ENCODE results near the gene SLC6A20. TPM values are rescaled to one million over a fixed set of nuclear protein-coding genes. Genes with fewer than 3 reads are reported as not detected.

The SLC6A20 gene
- total RNA-seq, 1 experiment from 2014 or later: 0.89 TPM

- Histone ChIP-seq H3K4me3 (replicated peaks in 1 of 2; ENCODE audit: low read depth in 1 of 2, low read length in 2 of 2) (no peak overlapping the region), H3K27me3 (ENCODE audit: insufficient read depth, low read length) (no peaks in the 10 kb centered on the region), H3K9me3 (ENCODE audit: control insufficient read depth in 1 of 2, insufficient read depth in 1 of 2, low read depth in 1 of 2, low read length in 2 of 2) (no peaks in the 10 kb centered on the region), H3K79me2 (ENCODE audit: insufficient read depth, low read length) (no peaks in the 10 kb centered on the region), H3K9me2 (ENCODE audit: insufficient read depth) (no peaks in the 10 kb centered on the region), H3K9ac (ENCODE audit: low read length) (no peak overlapping the region), H3K4me1 (ENCODE audit: control insufficient read depth in 1 of 2, insufficient read depth in 2 of 2, low read length in 2 of 2) (peaks cover 0 to 4% of the 10 kb centered on the region in 2 experiments; a peak in 1 of 4 replicates), H2AFZ (ENCODE audit: low read depth, low read length, poor library complexity, severe bottlenecking) (no peak overlapping the region), H3K27ac (ENCODE audit: low read depth, low read length) (no peak overlapping the region), H3K4me2 (ENCODE audit: low read length) (no peak overlapping the region), H4K20me1 (ENCODE audit: insufficient read depth) (no peaks in the 10 kb centered on the region), H3K36me3 (ENCODE audit: control insufficient read depth in 1 of 2, insufficient read depth in 2 of 2, low read length in 2 of 2) (no peaks in the 10 kb centered on the region)
- TF ChIP-seq JUND (IDR thresholded peaks at IDR 0.05): no peak
- TF ChIP-seq, protein P1, sequence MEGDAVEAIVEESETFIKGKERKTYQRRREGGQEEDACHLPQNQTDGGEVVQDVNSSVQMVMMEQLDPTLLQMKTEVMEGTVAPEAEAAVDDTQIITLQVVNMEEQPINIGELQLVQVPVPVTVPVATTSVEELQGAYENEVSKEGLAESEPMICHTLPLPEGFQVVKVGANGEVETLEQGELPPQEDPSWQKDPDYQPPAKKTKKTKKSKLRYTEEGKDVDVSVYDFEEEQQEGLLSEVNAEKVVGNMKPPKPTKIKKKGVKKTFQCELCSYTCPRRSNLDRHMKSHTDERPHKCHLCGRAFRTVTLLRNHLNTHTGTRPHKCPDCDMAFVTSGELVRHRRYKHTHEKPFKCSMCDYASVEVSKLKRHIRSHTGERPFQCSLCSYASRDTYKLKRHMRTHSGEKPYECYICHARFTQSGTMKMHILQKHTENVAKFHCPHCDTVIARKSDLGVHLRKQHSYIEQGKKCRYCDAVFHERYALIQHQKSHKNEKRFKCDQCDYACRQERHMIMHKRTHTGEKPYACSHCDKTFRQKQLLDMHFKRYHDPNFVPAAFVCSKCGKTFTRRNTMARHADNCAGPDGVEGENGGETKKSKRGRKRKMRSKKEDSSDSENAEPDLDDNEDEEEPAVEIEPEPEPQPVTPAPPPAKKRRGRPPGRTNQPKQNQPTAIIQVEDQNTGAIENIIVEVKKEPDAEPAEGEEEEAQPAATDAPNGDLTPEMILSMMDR (IDR thresholded peaks at IDR 0.05 in 2 of 3, conservative IDR thresholded peaks at IDR 0.05 in 1 of 3; ENCODE audit: borderline replicate concordance in 1 of 3, insufficient read depth in 1 of 3, low read depth in 2 of 3, low read length in 2 of 3): no peak
- TF ChIP-seq, protein P2, sequence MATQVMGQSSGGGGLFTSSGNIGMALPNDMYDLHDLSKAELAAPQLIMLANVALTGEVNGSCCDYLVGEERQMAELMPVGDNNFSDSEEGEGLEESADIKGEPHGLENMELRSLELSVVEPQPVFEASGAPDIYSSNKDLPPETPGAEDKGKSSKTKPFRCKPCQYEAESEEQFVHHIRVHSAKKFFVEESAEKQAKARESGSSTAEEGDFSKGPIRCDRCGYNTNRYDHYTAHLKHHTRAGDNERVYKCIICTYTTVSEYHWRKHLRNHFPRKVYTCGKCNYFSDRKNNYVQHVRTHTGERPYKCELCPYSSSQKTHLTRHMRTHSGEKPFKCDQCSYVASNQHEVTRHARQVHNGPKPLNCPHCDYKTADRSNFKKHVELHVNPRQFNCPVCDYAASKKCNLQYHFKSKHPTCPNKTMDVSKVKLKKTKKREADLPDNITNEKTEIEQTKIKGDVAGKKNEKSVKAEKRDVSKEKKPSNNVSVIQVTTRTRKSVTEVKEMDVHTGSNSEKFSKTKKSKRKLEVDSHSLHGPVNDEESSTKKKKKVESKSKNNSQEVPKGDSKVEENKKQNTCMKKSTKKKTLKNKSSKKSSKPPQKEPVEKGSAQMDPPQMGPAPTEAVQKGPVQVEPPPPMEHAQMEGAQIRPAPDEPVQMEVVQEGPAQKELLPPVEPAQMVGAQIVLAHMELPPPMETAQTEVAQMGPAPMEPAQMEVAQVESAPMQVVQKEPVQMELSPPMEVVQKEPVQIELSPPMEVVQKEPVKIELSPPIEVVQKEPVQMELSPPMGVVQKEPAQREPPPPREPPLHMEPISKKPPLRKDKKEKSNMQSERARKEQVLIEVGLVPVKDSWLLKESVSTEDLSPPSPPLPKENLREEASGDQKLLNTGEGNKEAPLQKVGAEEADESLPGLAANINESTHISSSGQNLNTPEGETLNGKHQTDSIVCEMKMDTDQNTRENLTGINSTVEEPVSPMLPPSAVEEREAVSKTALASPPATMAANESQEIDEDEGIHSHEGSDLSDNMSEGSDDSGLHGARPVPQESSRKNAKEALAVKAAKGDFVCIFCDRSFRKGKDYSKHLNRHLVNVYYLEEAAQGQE (IDR thresholded peaks at IDR 0.05; ENCODE audit: low read depth): no peak
- no peak for TF ChIP-seq SRF (IDR thresholded peaks at IDR 0.05; ENCODE audit: low read depth)
- no peak for TF ChIP-seq POLR2A (IDR thresholded peaks at IDR 0.05; ENCODE audit: borderline replicate concordance, extremely low read depth, insufficient read depth, insufficient read length)
- TF ChIP-seq EZH2phosphoT487 (IDR thresholded peaks at IDR 0.05; ENCODE audit: borderline replicate concordance): no peak
- TF ChIP-seq, protein P3, sequence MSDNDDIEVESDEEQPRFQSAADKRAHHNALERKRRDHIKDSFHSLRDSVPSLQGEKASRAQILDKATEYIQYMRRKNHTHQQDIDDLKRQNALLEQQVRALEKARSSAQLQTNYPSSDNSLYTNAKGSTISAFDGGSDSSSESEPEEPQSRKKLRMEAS (IDR thresholded peaks at IDR 0.05): no peak
- no peak for TF ChIP-seq ZFX (IDR thresholded peaks at IDR 0.05)
- RAD21 ChIA-PET (ENCODE audit: low non-redundant PET in 1 of 2, low total read pairs in 2 of 2, uncharacterized antibody in 2 of 2, unreplicated experiment in 2 of 2): no interaction called here
- no peak for ATAC-seq
- POLR2A ChIA-PET: no interaction called here
- no peak for DNase-seq (ENCODE audit: low read depth, low spot score)
- CTCF ChIA-PET: no interaction called here
- BruUV-seq (replicated peaks): no TSS peak
- intact Hi-C loops (cut with micrococcal nuclease): no loop called here
Observed at GRCh38 chr3:45781271-45781670, 15.1 kb downstream of the SLC6A20 start.
